HCT116 (cell line): ENCODE results near the gene KLHL17. TPM values are rescaled to one million over a fixed set of nuclear protein-coding genes. Genes with fewer than 3 reads are reported as not detected.

Experiments
- ATAC-seq: fragments of 200-7000 bp; cut with Tn5 transposase; 2 replicates; pipeline ENCODE4 v1.9.1; 2020; ENCODE audit warnings: mild to moderate bottlenecking, moderate library complexity
- BruUV-seq: library from RNA; stranded (reverse); fragments of 400-500 nt; replicated peaks from 2 replicates; lab custom pipeline; 2021; lab: Mats Ljungman, UMichigan
- CTCF ChIA-PET: fragments of 300-600 bp; sonication (Branson Sonifier 250); formaldehyde crosslinking; loops from one replicate; lab custom pipeline; 2021; ENCODE audit warnings: antibody characterized with exemption; lab: Charles Lee
- POLR2A ChIA-PET: fragments of 300-600, 350-600 bp; sonication (Branson Sonifier 250); formaldehyde crosslinking; loops from one replicate; lab custom pipeline; 2021; ENCODE audit warnings: antibody characterized with exemption; lab: Charles Lee
- RAD21 ChIA-PET, 2 experiments: fragments of 300-600 bp; sonication (Branson Sonifier 250); formaldehyde crosslinking; loops; one replicate each; lab custom pipeline; 2023; ENCODE audit warnings: low total read pairs in 2 of 2; ENCODE audit not compliant: uncharacterized antibody in 2 of 2, unreplicated experiment in 2 of 2, low non-redundant PET in 1 of 2; lab: Charles Lee
- DNase-seq: peaks from one replicate; pipeline ENCODE4 v3.0.0-alpha.2; 2010; ENCODE audit warnings: low read depth, low spot score
- H2AFZ ChIP-seq: fragments of 200-600 bp; shearing (Covaris generic), sonication (generic); 2 replicates; pipeline ENCODE4 v1.6.1; 2017; ENCODE audit warnings: low read depth, mixed run types, mixed read lengths, antibody characterized with exemption, low read length; ENCODE audit not compliant: poor library complexity, severe bottlenecking
- H3K27ac ChIP-seq: 2 replicates; pipeline ENCODE4 v1.5.1; 2012; ENCODE audit warnings: low read depth, low read length
- H3K27me3 ChIP-seq: fragments of 200-600 bp; sonication (generic); 2 replicates; pipeline ENCODE4 v1.6.1; 2016; ENCODE audit warnings: mixed run types, low read length, mixed read lengths; ENCODE audit not compliant: insufficient read depth
- H3K36me3 ChIP-seq, 2 experiments: fragments of 200-500 bp in 1 of 2; fragments of 200-600 bp in 1 of 2; sonication (Bioruptor generic) in 1 of 2; sonication (generic) in 1 of 2; 2 replicates each; pipeline versions ENCODE4 v1.5.1 to v1.6.1; 2014 to 2016; ENCODE audit warnings: low read length in 2 of 2, inconsistent platforms in 1 of 2, mixed read lengths in 1 of 2, mixed run types in 1 of 2; ENCODE audit not compliant: insufficient read depth in 2 of 2, control insufficient read depth in 1 of 2
- H3K4me1 ChIP-seq, 2 experiments: fragments of 200-600 bp in 1 of 2; sonication (generic) in 1 of 2; 2 replicates each; pipeline versions ENCODE4 v1.5.1 to v1.6.1; 2012 to 2017; ENCODE audit warnings: low read length in 2 of 2, inconsistent platforms in 1 of 2, mild to moderate bottlenecking in 1 of 2, mixed read lengths in 1 of 2, mixed run types in 1 of 2, moderate library complexity in 1 of 2; ENCODE audit not compliant: insufficient read depth in 2 of 2, control insufficient read depth in 1 of 2
- H3K4me2 ChIP-seq: fragments of 200-600 bp; sonication (generic); 2 replicates; pipeline ENCODE4 v1.6.1; 2017; ENCODE audit warnings: mixed run types, low read length, mixed read lengths
- H3K4me3 ChIP-seq, 2 experiments: fragments of 200-600 bp in 1 of 2; sonication (generic) in 1 of 2; replicated peaks in 1 of 2; 2 replicates each; pipeline ENCODE4 v1.5.1; 2011 to 2016; ENCODE audit warnings: low read length in 2 of 2, control low read depth in 1 of 2, low read depth in 1 of 2, mild to moderate bottlenecking in 1 of 2, mixed read lengths in 1 of 2, mixed run types in 1 of 2
- H3K79me2 ChIP-seq: fragments of 200-600 bp; sonication (generic); 2 replicates; pipeline ENCODE4 v1.6.1; 2017; ENCODE audit warnings: mild to moderate bottlenecking, mixed run types, low read length, moderate library complexity, mixed read lengths; ENCODE audit not compliant: insufficient read depth
- H3K9ac ChIP-seq: fragments of 200-600 bp; sonication (generic); 2 replicates; pipeline ENCODE4 v1.6.1; 2016; ENCODE audit warnings: low read length, mixed read lengths
- H3K9me2 ChIP-seq: fragments of 200-600 bp; sonication (generic), shearing (Covaris generic); 2 replicates; pipeline ENCODE4 v1.6.1; 2017; ENCODE audit warnings: mixed run types, mild to moderate bottlenecking, moderate library complexity; ENCODE audit not compliant: insufficient read depth
- H3K9me3 ChIP-seq, 2 experiments: fragments of 200-500 bp in 1 of 2; fragments of 200-600 bp in 1 of 2; sonication (Bioruptor generic) in 1 of 2; sonication (generic) in 1 of 2; 2 replicates each; pipeline ENCODE4 v1.6.1; 2014 to 2017; ENCODE audit warnings: low read length in 2 of 2, mixed read lengths in 2 of 2, inconsistent platforms in 1 of 2, low read depth in 1 of 2, mild to moderate bottlenecking in 1 of 2, mixed run types in 1 of 2, moderate library complexity in 1 of 2; ENCODE audit not compliant: control insufficient read depth in 1 of 2, insufficient read depth in 1 of 2
- H4K20me1 ChIP-seq: fragments of 200-600 bp; sonication (generic), shearing (Covaris generic); 2 replicates; pipeline ENCODE4 v1.6.1; 2017; ENCODE audit warnings: mixed run types, mild to moderate bottlenecking, moderate library complexity; ENCODE audit not compliant: insufficient read depth
- CBX3 ChIP-seq: IDR thresholded peaks from 2 replicates; pipeline ENCODE4 v1.6.1; 2012; ENCODE audit warnings: low read depth
- CEBPB ChIP-seq: IDR thresholded peaks from 2 replicates; pipeline ENCODE4 v1.6.1; 2012; ENCODE audit warnings: low read depth
- ELF1 ChIP-seq: IDR thresholded peaks from 2 replicates; pipeline ENCODE4 v1.6.1; 2012; ENCODE audit warnings: low read depth, borderline replicate concordance
- EZH2 ChIP-seq: fragments of 200-600 bp; sonication (generic); IDR thresholded peaks from 2 replicates; pipeline ENCODE4 v1.6.1; 2017; ENCODE audit warnings: antibody characterized with exemption, mixed run types
- EZH2phosphoT487 ChIP-seq: fragments of 200-600 bp; IDR thresholded peaks from 2 replicates; pipeline ENCODE4 v1.6.1; 2018; ENCODE audit warnings: antibody characterized with exemption, borderline replicate concordance
- FOSL1 ChIP-seq: IDR thresholded peaks from 2 replicates; pipeline ENCODE4 v1.6.1; 2012; ENCODE audit warnings: low read depth
- JUND ChIP-seq: IDR thresholded peaks from 2 replicates; pipeline ENCODE4 v1.6.1; 2012
- POLR2A ChIP-seq: IDR thresholded peaks from 2 replicates; pipeline ENCODE4 v1.7.0; 2011; ENCODE audit warnings: borderline replicate concordance; ENCODE audit not compliant: insufficient read depth, insufficient read length; ENCODE audit errors: extremely low read depth
- RAD21 ChIP-seq: IDR thresholded peaks from 2 replicates; pipeline ENCODE4 v1.6.1; 2012; ENCODE audit warnings: low read depth, mild to moderate bottlenecking
- SIN3A ChIP-seq: IDR thresholded peaks from 2 replicates; pipeline ENCODE4 v1.6.1; 2012; ENCODE audit warnings: low read depth
- TCF7L2 ChIP-seq: IDR thresholded peaks from 2 replicates; pipeline ENCODE4 v1.7.0; 2011; ENCODE audit warnings: borderline replicate concordance, inconsistent platforms; ENCODE audit not compliant: insufficient read depth, insufficient read length; ENCODE audit errors: extremely low read depth
- intact Hi-C: fragments of 100-400 bp; cut with micrococcal nuclease; formaldehyde crosslinking; loops from 2 replicates; pipeline ENCODE4 v1.10.0; 2022
- total RNA-seq: library from RNA; stranded (reverse); gene quantifications from one replicate; pipeline ENCODE4 v1.2.1, GENCODE V29; 2021; ENCODE audit not compliant: unreplicated experiment
- TF ChIP-seq, protein P1 (sequence below): IDR thresholded peaks from 2 replicates; pipeline ENCODE4 v1.6.1; 2012
- TF ChIP-seq, protein P2 (sequence below): IDR thresholded peaks from 2 replicates; pipeline ENCODE4 v1.6.1; 2011; ENCODE audit warnings: mild to moderate bottlenecking, low read length, moderate library complexity; ENCODE audit not compliant: insufficient replicate concordance; ENCODE audit errors: extremely low read depth
- TF ChIP-seq, protein P3 (sequence below): IDR thresholded peaks from 2 replicates; pipeline ENCODE4 v1.6.1; 2012; ENCODE audit warnings: low read depth

KLHL17 gene
- total RNA-seq, 1 experiment from 2014 or later = 100.0 TPM

DNA sequence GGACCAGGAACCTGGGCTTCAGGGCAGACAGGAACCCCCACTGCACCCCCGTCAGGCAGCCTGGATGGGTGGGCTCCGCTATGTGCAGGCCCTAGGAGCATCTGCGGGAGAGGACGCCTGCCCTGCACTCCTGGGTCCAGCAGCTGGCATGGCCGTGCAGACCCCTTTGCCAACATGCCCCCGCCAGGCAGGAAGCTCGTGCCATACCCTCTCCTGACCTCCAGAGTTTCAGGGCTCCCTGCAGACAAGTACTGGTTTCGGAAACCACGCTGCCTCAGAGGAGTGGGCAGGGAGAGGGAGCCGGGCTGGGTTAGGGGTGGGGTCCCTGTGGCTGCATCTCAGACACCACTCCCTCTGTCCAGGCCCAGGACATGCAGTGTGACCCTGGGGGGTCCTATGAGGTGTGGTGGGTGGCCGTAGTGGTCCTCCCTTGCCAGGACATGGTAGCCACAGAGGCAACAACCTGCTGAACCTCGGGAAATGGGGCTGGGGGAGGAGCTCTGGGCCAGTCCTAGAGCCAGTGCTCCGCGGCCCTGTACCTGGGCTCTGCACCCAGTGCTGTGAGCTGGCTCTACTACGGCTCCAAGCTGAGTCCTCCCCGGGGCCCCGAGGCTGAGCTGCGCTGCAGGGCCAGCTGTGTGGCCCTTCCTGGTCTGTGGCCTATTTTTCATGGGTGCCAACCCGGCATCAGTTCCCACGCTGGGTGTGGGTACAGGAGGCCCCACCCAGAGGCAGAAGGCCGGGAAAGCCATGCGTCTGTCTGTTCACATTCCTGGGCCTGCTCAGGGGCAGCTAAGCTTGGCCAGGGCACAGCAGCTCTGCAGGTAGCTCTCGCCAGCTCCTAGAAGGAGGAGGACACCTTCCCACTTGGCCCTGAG lies 7.3 kb downstream of the KLHL17 start:
- no peaks in the 10 kb centered on the region for H3K27me3 ChIP-seq
- peaks cover 8 to 12% of the 10 kb centered on the region in 2 experiments; a peak in 3 of 4 replicates for H3K36me3 ChIP-seq
- DNase-seq (no peak), ATAC-seq (no peak)
- H3K4me3 ChIP-seq = peak overlapping the region; percentile 74
- ChIA-PET RAD21 (no interaction called here), POLR2A (interaction anchor here (0.8 to 2.1 kb wide), 4 partner anchors 8 to 51 kb away, joined by 3 to 11 read pairs (median 4); partner anchors contain the start of gene HES4), CTCF (interaction anchor here (1.2 to 1.5 kb wide), 2 partner anchors 9 to 63 kb away, joined by 3 to 5 read pairs; no protein-coding TSS in a partner anchor)
- TF ChIP-seq CBX3 = no peak
- no peak for TF ChIP-seq ELF1
- TF ChIP-seq RAD21 = no peak
- TF ChIP-seq JUND = no peak
- TF ChIP-seq CEBPB = no peak
- TF ChIP-seq POLR2A = no peak
- TF ChIP-seq, protein P1, sequence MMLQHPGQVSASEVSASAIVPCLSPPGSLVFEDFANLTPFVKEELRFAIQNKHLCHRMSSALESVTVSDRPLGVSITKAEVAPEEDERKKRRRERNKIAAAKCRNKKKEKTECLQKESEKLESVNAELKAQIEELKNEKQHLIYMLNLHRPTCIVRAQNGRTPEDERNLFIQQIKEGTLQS = no peak
- TF ChIP-seq TCF7L2 = no peak
- TF ChIP-seq EZH2phosphoT487 = no peak
- no peak for TF ChIP-seq SIN3A
- TF ChIP-seq, protein P2, sequence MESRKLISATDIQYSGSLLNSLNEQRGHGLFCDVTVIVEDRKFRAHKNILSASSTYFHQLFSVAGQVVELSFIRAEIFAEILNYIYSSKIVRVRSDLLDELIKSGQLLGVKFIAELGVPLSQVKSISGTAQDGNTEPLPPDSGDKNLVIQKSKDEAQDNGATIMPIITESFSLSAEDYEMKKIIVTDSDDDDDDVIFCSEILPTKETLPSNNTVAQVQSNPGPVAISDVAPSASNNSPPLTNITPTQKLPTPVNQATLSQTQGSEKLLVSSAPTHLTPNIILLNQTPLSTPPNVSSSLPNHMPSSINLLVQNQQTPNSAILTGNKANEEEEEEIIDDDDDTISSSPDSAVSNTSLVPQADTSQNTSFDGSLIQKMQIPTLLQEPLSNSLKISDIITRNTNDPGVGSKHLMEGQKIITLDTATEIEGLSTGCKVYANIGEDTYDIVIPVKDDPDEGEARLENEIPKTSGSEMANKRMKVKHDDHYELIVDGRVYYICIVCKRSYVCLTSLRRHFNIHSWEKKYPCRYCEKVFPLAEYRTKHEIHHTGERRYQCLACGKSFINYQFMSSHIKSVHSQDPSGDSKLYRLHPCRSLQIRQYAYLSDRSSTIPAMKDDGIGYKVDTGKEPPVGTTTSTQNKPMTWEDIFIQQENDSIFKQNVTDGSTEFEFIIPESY = no peak
- TF ChIP-seq, protein P3, sequence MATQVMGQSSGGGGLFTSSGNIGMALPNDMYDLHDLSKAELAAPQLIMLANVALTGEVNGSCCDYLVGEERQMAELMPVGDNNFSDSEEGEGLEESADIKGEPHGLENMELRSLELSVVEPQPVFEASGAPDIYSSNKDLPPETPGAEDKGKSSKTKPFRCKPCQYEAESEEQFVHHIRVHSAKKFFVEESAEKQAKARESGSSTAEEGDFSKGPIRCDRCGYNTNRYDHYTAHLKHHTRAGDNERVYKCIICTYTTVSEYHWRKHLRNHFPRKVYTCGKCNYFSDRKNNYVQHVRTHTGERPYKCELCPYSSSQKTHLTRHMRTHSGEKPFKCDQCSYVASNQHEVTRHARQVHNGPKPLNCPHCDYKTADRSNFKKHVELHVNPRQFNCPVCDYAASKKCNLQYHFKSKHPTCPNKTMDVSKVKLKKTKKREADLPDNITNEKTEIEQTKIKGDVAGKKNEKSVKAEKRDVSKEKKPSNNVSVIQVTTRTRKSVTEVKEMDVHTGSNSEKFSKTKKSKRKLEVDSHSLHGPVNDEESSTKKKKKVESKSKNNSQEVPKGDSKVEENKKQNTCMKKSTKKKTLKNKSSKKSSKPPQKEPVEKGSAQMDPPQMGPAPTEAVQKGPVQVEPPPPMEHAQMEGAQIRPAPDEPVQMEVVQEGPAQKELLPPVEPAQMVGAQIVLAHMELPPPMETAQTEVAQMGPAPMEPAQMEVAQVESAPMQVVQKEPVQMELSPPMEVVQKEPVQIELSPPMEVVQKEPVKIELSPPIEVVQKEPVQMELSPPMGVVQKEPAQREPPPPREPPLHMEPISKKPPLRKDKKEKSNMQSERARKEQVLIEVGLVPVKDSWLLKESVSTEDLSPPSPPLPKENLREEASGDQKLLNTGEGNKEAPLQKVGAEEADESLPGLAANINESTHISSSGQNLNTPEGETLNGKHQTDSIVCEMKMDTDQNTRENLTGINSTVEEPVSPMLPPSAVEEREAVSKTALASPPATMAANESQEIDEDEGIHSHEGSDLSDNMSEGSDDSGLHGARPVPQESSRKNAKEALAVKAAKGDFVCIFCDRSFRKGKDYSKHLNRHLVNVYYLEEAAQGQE = no peak
- no peak for TF ChIP-seq EZH2
- TF ChIP-seq FOSL1 = no peak
- peak overlapping the region; percentile 100 for H3K27ac ChIP-seq
- peak overlapping the region; percentile 93 for H3K4me2 ChIP-seq
- no peaks in the 10 kb centered on the region; a peak in 1 of 4 replicates for H3K9me3 ChIP-seq
- intact Hi-C loops = no loop called here
- H4K20me1 ChIP-seq = no peaks in the 10 kb centered on the region
- peak overlapping the region; percentile 94 for H3K9ac ChIP-seq
- no peaks in the 10 kb centered on the region for H3K9me2 ChIP-seq
- peaks cover 16 to 33% of the 10 kb centered on the region in 2 experiments for H3K4me1 ChIP-seq
- H3K79me2 ChIP-seq = peaks cover 6% of the 10 kb centered on the region; the same call in 1 of the 2 replicates
- no peak overlapping the region for H2AFZ ChIP-seq
- no TSS peak for BruUV-seq
